A549 (cell line): ENCODE data around the gene PDE10A.

Experiments
- CHD2 ChIP-seq: fragments of 150-350 bp; IDR thresholded peaks from 2 replicates; pipeline ENCODE4 v1.6.1; 2014; ENCODE audit warnings: low read length; ENCODE audit not compliant: partially characterized antibody
- CHD4 ChIP-seq: fragments of 200-600 bp; sonication (generic); IDR thresholded peaks from 2 replicates; pipeline ENCODE4 v1.6.1; 2016; ENCODE audit warnings: antibody characterized with exemption, mild to moderate bottlenecking, borderline replicate concordance
- JUN ChIP-seq, 2 experiments: fragments of >200 bp; sonication (Bioruptor Twin); formaldehyde crosslinking; IDR thresholded peaks; 2 replicates in 1 of 2; 3 replicates in 1 of 2; pipeline ENCODE4 v1.6.1; 2016 to 2017
- POLR2A ChIP-seq: IDR thresholded peaks from 2 replicates; pipeline ENCODE4 v1.6.1; 2012; ENCODE audit warnings: mild to moderate bottlenecking, low read length
- RAD21 ChIP-seq, 2 experiments: fragments of >200 bp in 1 of 2; sonication (Bioruptor Twin) in 1 of 2; formaldehyde crosslinking in 1 of 2; IDR thresholded peaks in 1 of 2; conservative IDR thresholded peaks in 1 of 2; 2 replicates in 1 of 2; 3 replicates in 1 of 2; pipeline ENCODE4 v1.6.1; 2012 to 2018; ENCODE audit warnings: inconsistent platforms in 1 of 2
- RFX5 ChIP-seq: fragments of 450-650 bp; IDR thresholded peaks from 2 replicates; pipeline ENCODE4 v1.7.1; 2014; ENCODE audit warnings: antibody characterized with exemption, mild to moderate bottlenecking, moderate library complexity
- TF ChIP-seq, protein P1 (sequence below): IDR thresholded peaks from 2 replicates; pipeline ENCODE4 v1.6.1; 2012
- TF ChIP-seq, protein P2 (sequence below): fragments of 150-350 bp; IDR thresholded peaks from 2 replicates; pipeline ENCODE4 v1.6.1; 2014; ENCODE audit warnings: low read depth, mild to moderate bottlenecking, low read length
- TF ChIP-seq, protein P3 (sequence below): IDR thresholded peaks from 2 replicates; pipeline ENCODE4 v1.6.1; 2012
- TF ChIP-seq, protein P4 (sequence below): fragments of >200 bp; sonication (Bioruptor Twin); formaldehyde crosslinking; IDR thresholded peaks from 3 replicates; pipeline ENCODE4 v1.5.1; 2016

DNA sequence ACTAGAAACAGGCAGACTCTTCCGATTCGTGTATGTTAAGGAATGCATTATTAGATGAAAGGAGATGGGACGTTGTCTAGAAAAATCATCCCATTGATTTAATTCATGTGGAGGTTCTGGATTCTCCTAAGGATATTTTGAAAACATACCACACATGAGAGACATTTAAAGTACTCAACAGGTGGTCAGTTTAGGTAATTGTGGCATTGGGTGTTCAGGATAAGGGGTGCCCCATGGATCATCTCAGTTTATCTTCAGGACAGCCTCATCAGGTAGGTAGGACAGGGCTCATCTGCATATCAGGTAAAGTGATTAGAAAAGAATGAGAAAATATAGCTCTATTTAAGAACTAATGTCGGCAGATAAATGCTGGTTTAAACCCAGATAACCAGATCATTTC lies 15.9 kb upstream of the PDE10A start:
- TF ChIP-seq, protein P1, sequence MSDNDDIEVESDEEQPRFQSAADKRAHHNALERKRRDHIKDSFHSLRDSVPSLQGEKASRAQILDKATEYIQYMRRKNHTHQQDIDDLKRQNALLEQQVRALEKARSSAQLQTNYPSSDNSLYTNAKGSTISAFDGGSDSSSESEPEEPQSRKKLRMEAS = no peak
- TF ChIP-seq, protein P2, sequence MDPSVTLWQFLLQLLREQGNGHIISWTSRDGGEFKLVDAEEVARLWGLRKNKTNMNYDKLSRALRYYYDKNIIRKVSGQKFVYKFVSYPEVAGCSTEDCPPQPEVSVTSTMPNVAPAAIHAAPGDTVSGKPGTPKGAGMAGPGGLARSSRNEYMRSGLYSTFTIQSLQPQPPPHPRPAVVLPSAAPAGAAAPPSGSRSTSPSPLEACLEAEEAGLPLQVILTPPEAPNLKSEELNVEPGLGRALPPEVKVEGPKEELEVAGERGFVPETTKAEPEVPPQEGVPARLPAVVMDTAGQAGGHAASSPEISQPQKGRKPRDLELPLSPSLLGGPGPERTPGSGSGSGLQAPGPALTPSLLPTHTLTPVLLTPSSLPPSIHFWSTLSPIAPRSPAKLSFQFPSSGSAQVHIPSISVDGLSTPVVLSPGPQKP = no peak
- TF ChIP-seq CHD2 = no peak
- TF ChIP-seq RAD21 (conservative IDR thresholded peaks at IDR 0.05 in 1 of 2, IDR thresholded peaks at IDR 0.05 in 1 of 2) = no peak
- TF ChIP-seq, protein P3, sequence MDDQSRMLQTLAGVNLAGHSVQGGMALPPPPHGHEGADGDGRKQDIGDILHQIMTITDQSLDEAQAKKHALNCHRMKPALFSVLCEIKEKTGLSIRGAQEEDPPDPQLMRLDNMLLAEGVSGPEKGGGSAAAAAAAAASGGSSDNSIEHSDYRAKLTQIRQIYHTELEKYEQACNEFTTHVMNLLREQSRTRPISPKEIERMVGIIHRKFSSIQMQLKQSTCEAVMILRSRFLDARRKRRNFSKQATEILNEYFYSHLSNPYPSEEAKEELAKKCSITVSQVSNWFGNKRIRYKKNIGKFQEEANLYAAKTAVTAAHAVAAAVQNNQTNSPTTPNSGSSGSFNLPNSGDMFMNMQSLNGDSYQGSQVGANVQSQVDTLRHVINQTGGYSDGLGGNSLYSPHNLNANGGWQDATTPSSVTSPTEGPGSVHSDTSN = no peak
- TF ChIP-seq, protein P4, sequence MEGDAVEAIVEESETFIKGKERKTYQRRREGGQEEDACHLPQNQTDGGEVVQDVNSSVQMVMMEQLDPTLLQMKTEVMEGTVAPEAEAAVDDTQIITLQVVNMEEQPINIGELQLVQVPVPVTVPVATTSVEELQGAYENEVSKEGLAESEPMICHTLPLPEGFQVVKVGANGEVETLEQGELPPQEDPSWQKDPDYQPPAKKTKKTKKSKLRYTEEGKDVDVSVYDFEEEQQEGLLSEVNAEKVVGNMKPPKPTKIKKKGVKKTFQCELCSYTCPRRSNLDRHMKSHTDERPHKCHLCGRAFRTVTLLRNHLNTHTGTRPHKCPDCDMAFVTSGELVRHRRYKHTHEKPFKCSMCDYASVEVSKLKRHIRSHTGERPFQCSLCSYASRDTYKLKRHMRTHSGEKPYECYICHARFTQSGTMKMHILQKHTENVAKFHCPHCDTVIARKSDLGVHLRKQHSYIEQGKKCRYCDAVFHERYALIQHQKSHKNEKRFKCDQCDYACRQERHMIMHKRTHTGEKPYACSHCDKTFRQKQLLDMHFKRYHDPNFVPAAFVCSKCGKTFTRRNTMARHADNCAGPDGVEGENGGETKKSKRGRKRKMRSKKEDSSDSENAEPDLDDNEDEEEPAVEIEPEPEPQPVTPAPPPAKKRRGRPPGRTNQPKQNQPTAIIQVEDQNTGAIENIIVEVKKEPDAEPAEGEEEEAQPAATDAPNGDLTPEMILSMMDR = no peak
- TF ChIP-seq POLR2A = no peak
- TF ChIP-seq JUN (IDR thresholded peaks at IDR 0.05) = no peak
- no peak for TF ChIP-seq CHD4
- no peak for TF ChIP-seq RFX5
